GM12878 (cell line): Measurements from ENCODE around the gene HNRNPA1. TPM values are rescaled to one million over a fixed set of nuclear protein-coding genes. Genes with fewer than 3 reads are reported as not detected.

ENCODE experiments used
- BACH1 ChIP-seq: fragments of 450-650 bp; IDR thresholded peaks from 2 replicates; pipeline ENCODE4 v1.6.1; 2017; ENCODE audit warnings: mild to moderate bottlenecking, borderline replicate concordance
- CTCF ChIP-seq, 3 experiments: IDR thresholded peaks in 2 of 3; conservative IDR thresholded peaks in 1 of 3; 2 replicates each; pipeline ENCODE4 v1.5.1; 2011; ENCODE audit warnings: low read depth in 3 of 3, low read length in 3 of 3, mild to moderate bottlenecking in 3 of 3, control low read depth in 2 of 3, moderate library complexity in 2 of 3, inconsistent platforms in 1 of 3, mixed read lengths in 1 of 3; ENCODE audit not compliant: control insufficient read depth in 2 of 3, insufficient read depth in 1 of 3; ENCODE audit errors: extremely low read depth in 1 of 3
- DPF2 ChIP-seq: fragments of 450-650 bp; IDR thresholded peaks from 2 replicates; pipeline ENCODE4 v1.6.1; 2017; ENCODE audit warnings: mild to moderate bottlenecking
- ESRRA ChIP-seq: IDR thresholded peaks from 2 replicates; pipeline ENCODE4 v1.6.1; 2012; ENCODE audit warnings: mild to moderate bottlenecking, low read length, improper control_type of control experiment
- IKZF1 ChIP-seq: fragments of 450-650 bp; conservative IDR thresholded peaks from 2 replicates; pipeline ENCODE4 v1.6.1; 2017; ENCODE audit warnings: antibody characterized with exemption, mild to moderate bottlenecking
- MXI1 ChIP-seq: fragments of 150-350 bp; IDR thresholded peaks from 2 replicates; pipeline ENCODE4 v1.6.1; 2011; ENCODE audit warnings: low read depth, mild to moderate bottlenecking, inconsistent platforms, low read length, improper control_type of control experiment
- NBN ChIP-seq: fragments of 450-650 bp; IDR thresholded peaks from 2 replicates; pipeline ENCODE4 v1.6.1; 2016
- NRF1 ChIP-seq: conservative IDR thresholded peaks from 2 replicates; pipeline ENCODE4 v1.6.1; 2011; ENCODE audit warnings: mild to moderate bottlenecking, low read depth, low read length, improper control_type of control experiment
- PBX3 ChIP-seq: IDR thresholded peaks from 2 replicates; pipeline ENCODE4 v1.6.1; 2011; ENCODE audit warnings: mild to moderate bottlenecking, low read depth, low read length, moderate library complexity; ENCODE audit not compliant: insufficient replicate concordance
- PML ChIP-seq: IDR thresholded peaks from 2 replicates; pipeline ENCODE4 v1.6.1; 2012; ENCODE audit warnings: low read length, inconsistent platforms
- POLR2A ChIP-seq: IDR thresholded peaks from 2 replicates; pipeline ENCODE4 v1.6.1; 2011; ENCODE audit warnings: low read depth, mild to moderate bottlenecking, low read length
- SMAD5 ChIP-seq: IDR thresholded peaks from 2 replicates; pipeline ENCODE4 v1.6.1; 2016; ENCODE audit warnings: antibody characterized with exemption, low read depth
- STAT1 ChIP-seq: fragments of 450-650 bp; conservative IDR thresholded peaks from 2 replicates; pipeline ENCODE4 v1.6.1; 2014; ENCODE audit warnings: antibody characterized with exemption, mild to moderate bottlenecking
- polyA plus RNA-seq, 11 experiments: library from polyadenylated mRNA; depleted of rRNA in 4 of 11; unstranded in 6 of 11; stranded (reverse) in 5 of 11; fragments of >200 nt; fragmentation: Nextera tagmentation in 4 of 11; fragmentation: Illumina TruSeq in 1 of 11; extraction: Ambion mirVana in 4 of 11; extraction: Trizol in 1 of 11; gene quantifications; 1 replicate in 1 of 11; 2 replicates in 10 of 11; pipeline versions ENCODE4 v1.2.1 to v1.2.3, GENCODE V29; 2011 to 2016; ENCODE audit warnings: inconsistent platforms in 2 of 11, missing spikeins in 2 of 11, low read depth in 1 of 11
- total RNA-seq, 4 experiments: library from RNA; depleted of rRNA in 3 of 4; stranded (reverse); fragments of >200 nt in 3 of 4; fragmentation: Illumina TruSeq in 1 of 4; extraction: Trizol in 1 of 4; gene quantifications; 2 replicates each; pipeline versions ENCODE4 v1.2.1 to v1.2.3, GENCODE V29; 2013 to 2021
- TF ChIP-seq, protein P1 (sequence below): IDR thresholded peaks from 2 replicates; pipeline ENCODE4 v1.6.1; 2012; ENCODE audit warnings: low read length, inconsistent platforms

The HNRNPA1 gene
- total and polyA plus RNA-seq, 10 of the 15 experiments (the other 5 are each of a cell fraction or from before 2014, with no cell fraction given) = 630 to 2,342 (median 1,407) TPM

DNA sequence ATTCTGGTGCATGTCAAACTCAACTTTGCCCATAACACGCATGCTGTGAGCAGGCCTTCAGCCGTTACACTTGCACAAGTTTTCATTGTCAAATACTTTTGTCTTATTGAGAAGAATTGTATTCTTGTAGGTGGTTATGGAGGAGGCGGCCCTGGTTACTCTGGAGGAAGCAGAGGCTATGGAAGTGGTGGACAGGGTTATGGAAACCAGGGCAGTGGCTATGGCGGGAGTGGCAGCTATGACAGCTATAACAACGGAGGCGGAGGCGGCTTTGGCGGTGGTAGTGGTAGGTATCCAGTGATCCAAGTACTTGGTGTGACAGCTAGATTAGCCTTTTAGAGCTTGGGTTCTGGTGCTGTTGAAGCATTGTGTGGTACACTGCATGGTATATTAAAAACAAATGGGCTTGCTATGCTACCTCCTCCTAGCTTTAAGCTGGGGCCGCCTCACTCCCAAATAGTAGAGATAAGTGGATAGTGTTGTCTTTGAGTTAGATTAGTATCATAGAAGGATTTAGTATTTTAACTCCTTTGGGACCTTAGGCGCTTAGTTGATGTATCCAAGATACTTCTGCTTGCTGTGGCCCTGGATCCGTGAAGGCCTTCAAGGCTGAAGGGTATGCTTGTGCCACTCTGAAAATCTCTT lies 2.5 kb downstream of the HNRNPA1 start (continued):
- TF ChIP-seq CTCF (IDR thresholded peaks at IDR 0.05 in 2 of 3, conservative IDR thresholded peaks at IDR 0.05 in 1 of 3; ENCODE audit: control insufficient read depth in 2 of 3, extremely low read depth in 1 of 3, insufficient read depth in 1 of 3, low read depth in 3 of 3, low read length in 3 of 3) = no peak
- peak; percentile 27; the same call in 1 of the 2 replicates for TF ChIP-seq SMAD5
- TF ChIP-seq, protein P1, sequence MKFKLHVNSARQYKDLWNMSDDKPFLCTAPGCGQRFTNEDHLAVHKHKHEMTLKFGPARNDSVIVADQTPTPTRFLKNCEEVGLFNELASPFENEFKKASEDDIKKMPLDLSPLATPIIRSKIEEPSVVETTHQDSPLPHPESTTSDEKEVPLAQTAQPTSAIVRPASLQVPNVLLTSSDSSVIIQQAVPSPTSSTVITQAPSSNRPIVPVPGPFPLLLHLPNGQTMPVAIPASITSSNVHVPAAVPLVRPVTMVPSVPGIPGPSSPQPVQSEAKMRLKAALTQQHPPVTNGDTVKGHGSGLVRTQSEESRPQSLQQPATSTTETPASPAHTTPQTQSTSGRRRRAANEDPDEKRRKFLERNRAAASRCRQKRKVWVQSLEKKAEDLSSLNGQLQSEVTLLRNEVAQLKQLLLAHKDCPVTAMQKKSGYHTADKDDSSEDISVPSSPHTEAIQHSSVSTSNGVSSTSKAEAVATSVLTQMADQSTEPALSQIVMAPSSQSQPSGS = no peak
- TF ChIP-seq DPF2 = no peak
- TF ChIP-seq PML = no peak
- peak; percentile 53 for TF ChIP-seq POLR2A
- no peak for TF ChIP-seq IKZF1
- no peak for TF ChIP-seq NRF1
- TF ChIP-seq ESRRA = no peak
- no peak for TF ChIP-seq MXI1
- no peak for TF ChIP-seq STAT1
- peak; percentile 66 for TF ChIP-seq BACH1
- no peak for TF ChIP-seq NBN
- TF ChIP-seq PBX3 = no peak
- TF ChIP-seq, all 136 proteins: peak for 6
